NCI-H82 treated with DMSO at 0.1 percent for 48 hours (cell line): ENCODE measurements around the gene ATOH1.

Experiments
- DNase-seq: peaks from one replicate; lab custom pipeline; 2025; ENCODE audit not compliant: unreplicated experiment; lab: John Stamatoyannopoulos, UW

Gene ATOH1, protein sequence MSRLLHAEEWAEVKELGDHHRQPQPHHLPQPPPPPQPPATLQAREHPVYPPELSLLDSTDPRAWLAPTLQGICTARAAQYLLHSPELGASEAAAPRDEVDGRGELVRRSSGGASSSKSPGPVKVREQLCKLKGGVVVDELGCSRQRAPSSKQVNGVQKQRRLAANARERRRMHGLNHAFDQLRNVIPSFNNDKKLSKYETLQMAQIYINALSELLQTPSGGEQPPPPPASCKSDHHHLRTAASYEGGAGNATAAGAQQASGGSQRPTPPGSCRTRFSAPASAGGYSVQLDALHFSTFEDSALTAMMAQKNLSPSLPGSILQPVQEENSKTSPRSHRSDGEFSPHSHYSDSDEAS

DNA sequence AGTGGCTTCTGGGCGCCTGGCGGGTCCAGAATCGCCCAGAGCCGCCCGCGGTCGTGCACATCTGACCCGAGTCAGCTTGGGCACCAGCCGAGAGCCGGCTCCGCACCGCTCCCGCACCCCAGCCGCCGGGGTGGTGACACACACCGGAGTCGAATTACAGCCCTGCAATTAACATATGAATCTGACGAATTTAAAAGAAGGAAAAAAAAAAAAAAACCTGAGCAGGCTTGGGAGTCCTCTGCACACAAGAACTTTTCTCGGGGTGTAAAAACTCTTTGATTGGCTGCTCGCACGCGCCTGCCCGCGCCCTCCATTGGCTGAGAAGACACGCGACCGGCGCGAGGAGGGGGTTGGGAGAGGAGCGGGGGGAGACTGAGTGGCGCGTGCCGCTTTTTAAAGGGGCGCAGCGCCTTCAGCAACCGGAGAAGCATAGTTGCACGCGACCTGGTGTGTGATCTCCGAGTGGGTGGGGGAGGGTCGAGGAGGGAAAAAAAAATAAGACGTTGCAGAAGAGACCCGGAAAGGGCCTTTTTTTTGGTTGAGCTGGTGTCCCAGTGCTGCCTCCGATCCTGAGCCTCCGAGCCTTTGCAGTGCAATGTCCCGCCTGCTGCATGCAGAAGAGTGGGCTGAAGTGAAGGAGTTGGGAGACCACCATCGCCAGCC is at the start of gene ATOH1:
Gene ATOH1, plus strand, starts transcription at position 422 of the 663 bp plus-strand sequence. Its CDS starts 174 bp downstream, at position 596.
- no peak for DNase-seq

DNA sequence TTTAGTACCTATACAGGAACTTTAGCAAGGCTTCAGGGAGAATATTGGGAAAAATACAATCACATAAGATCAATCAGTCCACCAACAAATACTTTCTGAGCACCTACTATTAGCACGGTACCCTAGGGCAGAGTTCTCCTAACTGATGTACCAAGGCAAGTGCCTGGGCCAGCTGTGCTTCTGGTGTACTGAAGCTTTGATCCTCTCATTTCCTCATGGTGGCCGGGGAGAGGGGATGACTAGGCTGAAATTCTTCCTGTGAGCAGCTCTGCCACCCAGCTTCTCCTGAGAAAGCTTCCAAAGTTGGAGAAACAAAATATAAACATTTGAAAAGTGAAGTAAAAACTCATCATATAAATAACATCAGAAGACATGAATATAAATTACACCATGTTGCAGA is 49.3 kb upstream of the ATOH1 start:
- DNase-seq: no peak

DNA sequence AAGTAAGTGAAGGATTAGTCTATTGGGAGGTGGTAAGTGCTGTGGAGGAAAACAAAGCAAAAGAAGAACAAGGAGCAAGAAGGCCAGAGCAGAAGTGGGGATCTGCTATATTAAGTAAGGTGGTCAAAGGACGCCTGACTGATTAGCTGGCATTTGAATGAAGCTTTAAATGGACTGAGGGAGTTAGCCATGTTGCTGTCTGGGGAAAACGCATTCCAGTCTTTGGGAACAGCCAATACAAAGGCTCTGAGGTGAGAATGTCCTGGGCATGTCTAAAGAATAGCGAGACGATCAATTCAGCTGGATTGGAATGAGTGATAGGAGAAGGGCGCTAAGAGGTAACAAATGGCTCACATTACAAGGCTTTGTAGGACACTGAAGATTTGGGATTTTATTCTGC is 48.5 kb upstream of the ATOH1 start:
- no peak for DNase-seq

DNA sequence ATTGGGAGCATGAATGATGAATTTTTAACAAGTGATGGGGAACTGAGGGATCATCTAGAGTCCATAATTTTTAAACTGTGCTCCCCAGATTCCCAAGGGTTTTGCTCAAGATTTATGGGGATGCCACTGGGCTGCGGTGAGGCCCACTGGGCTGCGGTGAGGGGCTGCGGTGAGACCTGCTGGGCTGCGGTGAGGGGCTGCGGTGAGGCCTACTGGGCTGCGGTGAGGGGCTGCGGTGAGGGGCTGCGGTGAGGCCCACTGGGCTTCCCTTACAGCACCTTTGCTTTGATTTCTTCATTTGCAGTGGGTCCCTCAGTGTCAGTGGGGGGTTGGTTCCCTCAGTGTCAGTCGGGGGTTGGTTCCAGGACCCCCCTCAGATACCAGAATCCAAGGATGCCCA is 47.4 kb upstream of the ATOH1 start:
- DNase-seq: no peak

DNA sequence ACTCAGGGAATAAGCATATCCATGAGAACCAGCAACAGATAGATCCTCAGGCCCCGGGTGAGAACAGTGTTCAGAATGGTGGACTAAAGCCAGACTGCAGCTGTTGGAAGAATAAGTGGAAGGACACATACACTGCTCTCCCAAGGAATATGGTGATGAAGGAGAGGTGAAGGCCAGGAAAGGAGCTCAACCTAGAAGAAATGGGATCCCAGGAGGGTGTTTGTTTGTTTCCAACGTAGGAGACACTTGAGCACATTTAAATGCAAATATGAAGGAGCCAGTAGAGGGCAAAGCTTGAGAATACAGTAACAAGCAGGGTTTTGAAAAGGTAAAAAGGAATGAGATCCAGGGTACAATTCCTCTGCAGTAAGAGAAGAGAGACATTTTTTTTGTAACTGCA is 42.4 kb upstream of the ATOH1 start:
- DNase-seq: no peak

DNA sequence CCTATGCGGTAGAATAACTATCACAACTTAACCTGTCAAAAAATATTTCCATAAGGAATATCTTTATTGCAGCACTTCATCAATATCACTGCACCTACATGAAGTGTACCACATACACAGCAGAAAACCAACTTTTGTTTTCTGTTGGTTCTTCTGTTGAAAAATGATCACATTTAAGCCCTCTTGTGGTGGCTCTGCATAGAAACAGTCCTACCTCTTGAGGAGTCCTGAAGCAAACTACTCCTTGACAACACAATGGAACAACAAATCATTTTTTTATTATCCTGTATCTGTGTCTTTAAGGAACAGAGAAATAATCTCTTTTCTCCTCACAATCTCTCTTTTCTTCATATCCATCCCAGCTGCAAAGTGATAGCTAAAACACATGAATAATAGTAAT is 39.8 kb upstream of the ATOH1 start:
- DNase-seq: no peak

DNA sequence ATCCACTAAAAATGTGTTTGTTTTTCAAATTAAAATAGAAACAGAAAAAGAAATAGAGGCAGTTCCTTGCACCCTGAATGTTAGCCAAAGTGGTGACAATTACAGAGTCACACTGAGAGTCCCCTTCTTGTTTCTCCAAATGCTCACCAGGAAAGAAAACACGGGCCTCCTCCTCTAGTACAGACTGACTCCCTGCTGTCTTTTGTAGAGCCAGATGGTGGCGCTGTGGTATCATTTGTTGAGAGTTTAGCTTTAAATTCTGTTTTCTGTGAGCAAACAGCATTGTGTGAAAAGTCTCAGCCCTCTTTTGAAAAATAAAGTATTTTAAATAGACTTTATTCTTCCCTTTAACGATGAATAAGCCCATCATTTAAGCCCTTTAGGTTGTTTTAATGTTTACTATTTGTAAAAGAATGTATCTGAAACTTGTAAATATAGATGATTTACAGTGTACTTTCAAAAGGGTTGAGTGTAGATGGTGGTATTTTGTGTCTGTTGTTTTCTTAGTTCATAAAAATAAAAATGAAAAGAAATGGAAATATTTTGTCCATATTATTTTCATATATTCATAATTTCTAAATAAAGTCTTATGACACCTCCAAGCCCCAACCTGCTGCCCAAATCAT is 36.9 kb upstream of the ATOH1 start:
- peak; percentile 65 for DNase-seq

DNA sequence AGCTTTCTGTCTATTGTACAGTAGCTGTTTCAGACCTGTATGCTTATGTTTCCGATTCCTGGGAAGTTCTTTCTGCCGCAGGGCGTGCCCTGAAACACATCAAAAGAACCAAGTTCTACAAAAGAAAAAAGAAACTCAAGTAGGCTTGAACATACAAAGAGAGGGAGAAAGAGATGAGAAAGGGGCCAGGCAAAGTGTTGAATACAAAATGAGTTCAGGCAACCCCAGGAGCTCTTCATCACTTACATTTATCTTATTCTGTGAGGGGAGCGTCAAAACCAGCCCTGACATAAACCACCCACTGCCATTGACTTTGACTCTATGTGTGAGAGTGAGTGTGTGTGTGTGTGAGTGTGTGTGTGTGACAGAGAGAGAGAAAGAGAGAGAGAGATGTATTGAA is 26.5 kb upstream of the ATOH1 start:
- no peak for DNase-seq

DNA sequence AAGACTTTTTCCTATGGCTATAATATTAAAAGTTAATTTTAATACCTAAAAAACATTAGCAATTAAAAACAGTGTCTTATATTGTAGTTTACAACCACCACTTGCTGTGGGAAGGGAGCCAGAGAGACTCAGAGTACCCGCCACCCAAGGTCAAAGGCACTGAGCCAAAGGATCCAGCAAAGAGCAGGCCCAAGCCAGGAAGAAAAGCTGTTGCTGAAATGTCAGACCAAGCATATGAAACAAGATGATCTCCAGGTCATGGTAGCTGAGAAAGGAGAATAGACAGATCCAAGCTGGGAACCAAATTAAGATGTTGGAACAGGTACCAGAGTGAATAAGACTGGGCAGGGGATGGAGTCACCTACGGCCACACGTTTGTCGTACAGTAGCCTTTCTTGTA is 18.8 kb upstream of the ATOH1 start:
- no peak for DNase-seq

DNA sequence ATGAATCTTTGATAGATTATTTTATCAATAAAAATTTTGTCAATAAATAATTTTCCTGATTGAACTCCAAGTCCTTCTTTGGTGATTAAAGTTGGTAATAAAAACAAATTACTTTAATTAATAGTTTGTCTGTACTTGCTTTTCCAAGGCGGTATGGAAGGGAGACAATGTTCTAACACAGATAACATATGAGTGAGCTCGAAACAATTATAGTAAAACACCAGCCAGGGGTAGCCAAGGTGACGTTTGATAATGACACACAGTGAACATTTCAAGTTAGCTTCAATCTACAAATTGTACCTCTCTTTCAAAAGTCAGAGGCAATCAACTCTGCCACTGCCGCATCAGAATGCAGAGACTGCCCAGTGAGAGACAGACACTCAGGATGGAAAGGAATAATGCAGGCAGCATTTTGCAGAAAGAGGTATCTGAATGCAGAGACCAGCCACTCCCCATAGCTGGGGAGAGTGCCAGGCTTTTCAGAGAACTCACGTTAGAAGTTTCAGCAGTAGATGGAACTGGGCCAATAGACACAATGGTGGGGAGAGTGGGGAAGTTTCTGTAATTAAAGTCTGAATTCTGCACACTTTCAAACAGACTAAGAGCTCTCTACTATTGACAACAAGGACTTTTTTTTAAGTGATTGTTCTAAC is 18.1 kb upstream of the ATOH1 start:
- DNase-seq: no peak

DNA sequence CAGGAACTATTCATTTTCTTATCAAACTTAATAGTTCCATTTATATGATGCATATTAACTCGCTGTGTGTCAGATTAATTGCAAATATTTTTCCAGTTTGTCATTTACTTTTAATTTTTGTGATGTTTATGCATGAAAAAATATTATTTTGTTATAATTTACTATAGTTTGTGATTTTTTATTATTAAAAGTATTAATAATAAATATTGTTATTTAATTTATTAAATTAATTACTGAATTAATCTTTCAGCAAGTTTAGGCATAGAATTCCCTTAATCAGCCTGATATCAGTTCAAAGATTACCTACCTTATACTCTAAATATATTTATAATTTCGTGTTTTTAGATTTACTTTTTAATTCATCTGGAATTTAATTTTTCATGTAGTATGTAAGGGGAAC is 15.5 kb upstream of the ATOH1 start:
- no peak for DNase-seq

DNA sequence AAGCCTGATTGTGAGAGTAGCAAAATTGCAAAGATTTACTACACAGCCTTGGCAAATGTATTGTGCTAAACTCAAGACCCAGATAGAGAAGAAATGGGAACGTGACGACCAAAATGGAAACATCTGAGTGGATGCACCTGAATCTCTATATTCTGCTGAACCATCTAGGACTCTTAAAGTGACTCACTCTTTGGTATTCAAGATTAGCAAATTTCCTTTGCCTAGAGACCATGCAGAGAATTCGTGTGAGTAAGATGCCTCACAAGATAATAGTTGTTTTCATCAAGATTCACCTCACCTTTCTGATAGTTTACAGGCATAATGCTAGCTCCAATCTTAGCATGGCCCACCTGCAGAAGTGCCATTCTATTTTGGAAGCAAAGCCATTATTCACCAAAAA is 14.4 kb upstream of the ATOH1 start:
- no peak for DNase-seq

DNA sequence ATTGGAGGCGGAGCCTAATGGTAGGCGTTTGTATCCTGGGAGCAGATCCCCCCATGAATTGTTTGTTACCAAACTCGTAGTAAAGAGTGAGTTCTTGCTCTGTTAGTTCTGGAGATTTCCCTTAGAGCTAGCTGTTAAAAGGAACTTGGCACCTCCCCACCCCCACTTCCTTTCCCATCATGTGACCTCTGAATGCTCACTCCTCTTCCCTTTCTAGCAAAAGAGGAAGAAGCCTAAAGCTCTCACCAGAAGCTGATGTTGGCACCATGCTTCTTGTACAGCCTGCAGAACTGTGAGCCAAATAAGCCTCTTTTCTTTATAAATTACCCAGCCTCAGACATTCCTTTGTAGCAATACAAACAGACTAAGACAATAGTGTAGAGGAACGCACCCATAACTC is 13.8 kb upstream of the ATOH1 start:
- no peak for DNase-seq

DNA sequence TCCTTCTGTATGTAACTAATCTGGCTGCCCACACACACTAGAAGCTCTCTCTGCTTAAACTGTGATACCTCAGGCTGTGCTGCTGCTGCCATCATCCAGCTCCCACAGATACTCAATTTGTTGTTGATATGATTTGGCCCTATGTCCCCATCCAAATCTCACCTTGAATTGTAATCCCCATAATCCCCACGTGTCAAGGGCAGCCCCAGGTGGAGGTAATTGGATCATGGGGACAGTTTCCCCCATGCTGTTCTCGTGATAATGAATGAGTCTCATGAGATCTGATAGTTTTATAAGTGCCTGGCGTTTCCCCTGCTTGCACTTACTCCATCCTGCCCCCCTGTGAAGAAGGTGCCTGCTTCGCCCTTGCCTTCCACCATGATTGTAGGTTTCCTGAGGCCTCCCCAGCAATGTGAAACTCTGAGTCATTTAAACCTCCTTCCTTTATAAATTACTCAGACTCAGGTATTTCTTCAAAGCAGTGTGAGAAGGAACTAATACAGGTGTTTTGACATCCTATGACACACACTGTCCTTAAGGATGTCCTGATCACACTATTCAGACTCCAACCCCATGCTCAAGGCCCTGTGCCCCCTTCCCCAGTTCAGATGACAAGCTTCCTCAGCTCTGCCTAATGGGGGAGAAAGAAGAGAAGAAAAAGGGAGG is 2.9 kb upstream of the ATOH1 start:
- DNase-seq: no peak

DNA sequence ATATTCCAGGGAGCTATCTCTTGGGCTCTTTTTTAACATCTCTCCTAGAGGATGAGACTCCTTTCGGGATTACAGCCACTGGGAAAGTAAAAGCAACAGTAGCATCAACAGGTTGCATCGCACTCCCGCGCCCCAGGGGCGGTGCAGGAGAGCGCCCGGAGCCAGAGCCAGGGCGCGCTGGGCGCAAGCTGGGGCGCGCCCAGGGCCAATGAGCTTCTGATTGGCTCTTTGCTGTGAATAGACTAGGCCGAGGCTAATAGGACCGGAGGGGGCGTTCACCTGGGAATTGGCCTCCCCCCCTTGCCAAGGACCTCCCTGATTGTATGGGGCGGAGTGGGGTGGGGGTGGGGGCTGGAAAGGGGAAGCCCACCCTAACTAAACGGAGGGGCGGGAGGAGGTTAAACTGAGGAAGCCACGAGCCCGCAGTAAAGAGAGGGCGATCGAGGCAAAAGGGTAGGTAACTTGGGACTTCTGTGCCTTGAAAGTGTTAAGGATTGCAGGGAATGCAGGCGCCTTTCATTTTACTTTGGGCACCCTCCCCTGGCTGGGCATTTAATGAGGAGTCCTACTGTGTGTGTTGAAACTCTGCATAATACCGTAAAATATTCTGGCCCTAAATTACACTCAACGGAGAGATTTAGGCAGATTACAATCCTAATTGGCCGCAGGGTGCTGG is 1.1 kb upstream of the ATOH1 start:
- DNase-seq: no peak

DNA sequence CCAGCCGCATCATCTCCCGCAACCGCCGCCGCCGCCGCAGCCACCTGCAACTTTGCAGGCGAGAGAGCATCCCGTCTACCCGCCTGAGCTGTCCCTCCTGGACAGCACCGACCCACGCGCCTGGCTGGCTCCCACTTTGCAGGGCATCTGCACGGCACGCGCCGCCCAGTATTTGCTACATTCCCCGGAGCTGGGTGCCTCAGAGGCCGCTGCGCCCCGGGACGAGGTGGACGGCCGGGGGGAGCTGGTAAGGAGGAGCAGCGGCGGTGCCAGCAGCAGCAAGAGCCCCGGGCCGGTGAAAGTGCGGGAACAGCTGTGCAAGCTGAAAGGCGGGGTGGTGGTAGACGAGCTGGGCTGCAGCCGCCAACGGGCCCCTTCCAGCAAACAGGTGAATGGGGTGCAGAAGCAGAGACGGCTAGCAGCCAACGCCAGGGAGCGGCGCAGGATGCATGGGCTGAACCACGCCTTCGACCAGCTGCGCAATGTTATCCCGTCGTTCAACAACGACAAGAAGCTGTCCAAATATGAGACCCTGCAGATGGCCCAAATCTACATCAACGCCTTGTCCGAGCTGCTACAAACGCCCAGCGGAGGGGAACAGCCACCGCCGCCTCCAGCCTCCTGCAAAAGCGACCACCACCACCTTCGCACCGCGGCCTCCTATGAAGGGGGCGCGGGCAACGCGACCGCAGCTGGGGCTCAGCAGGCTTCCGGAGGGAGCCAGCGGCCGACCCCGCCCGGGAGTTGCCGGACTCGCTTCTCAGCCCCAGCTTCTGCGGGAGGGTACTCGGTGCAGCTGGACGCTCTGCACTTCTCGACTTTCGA is 654 bp downstream of the ATOH1 start:
- DNase-seq: no peak

DNA sequence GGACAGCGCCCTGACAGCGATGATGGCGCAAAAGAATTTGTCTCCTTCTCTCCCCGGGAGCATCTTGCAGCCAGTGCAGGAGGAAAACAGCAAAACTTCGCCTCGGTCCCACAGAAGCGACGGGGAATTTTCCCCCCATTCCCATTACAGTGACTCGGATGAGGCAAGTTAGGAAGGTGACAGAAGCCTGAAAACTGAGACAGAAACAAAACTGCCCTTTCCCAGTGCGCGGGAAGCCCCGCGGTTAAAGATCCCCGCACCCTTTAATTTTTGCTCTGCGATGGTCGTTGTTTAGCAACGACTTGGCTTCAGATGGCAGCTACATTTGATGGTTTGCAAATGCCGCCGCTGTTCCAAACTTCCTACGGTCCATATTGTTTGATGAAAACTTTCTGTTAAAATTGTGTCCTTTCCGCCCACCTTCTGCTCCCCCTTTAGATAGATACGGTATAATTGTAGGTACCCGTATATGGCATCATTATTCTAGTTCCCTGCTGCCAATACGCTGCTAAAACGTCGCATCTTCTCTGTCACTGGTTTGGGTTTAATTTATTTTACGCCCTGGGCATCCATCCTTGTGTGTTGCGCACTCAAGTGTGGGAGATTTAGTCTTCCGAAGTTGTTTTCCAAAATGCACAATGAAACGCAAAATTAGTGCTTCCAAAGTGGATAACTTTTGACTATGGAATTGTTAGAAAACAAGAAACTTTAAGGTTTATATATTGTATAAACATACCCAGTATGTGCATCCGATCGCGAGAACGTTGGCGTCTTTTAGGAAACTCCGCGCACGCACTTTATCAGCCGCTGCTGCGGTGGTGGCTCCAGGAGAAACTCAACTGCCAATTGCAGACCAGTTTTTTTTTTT is 1.5 kb downstream of the ATOH1 start:
- DNase-seq: no peak

DNA sequence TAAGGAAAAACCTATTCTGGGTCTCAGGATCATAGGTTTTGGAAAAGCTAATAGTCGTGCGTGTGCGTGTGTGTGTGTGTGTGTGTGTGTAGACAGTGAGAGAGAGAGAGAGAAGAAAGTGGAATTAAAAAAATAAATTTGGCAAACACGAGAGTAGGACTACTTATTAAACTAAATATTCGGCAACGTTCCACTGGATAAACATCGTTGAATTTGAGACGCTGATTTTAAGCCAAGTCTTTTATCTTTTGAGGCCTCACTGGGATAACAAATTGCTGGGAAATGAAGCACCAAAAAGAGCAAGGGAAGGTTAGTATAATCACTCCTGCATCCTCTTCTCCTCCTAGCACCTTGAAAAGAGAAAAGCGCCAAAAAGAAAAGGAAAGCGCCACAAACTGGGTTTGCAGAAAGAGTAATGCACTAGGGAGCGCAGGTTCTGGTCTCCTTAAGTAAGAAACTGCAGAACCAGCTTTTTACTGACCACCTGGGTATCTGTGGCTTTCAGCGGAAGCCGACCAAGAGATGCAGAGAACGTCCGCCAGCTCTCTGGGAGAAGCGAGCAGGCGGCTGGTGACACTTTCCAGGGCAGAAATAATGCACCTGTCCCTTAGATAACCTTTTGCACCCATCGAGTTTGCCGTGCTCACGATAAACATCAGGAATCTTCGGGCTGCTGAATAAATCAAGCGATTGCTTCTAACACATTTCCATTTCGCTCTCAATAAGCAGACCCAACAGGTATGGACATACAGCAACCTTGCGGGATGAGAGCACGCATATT is 3.4 kb downstream of the ATOH1 start:
- no peak for DNase-seq
